ENCODE results near the gene PIGL.

The PIGL gene

GRCh38 chr17:16339959-16340358 is 122.9 kb downstream of the PIGL start:
- Histone ChIP-seq H3F3A (ENCODE audit: low read depth) (no peaks in the 10 kb centered on the region; the same call in 1 of the 2 replicates), H3K4me3 (ENCODE audit: low read length, poor library complexity, severe bottlenecking) (no peak overlapping the region), H3K4me2 (ENCODE audit: low read depth, low read length, poor library complexity, severe bottlenecking) (no peak overlapping the region), H3K27me3 (ENCODE audit: insufficient read depth, low read length, poor library complexity, severe bottlenecking) (no peaks in the 10 kb centered on the region), H3K9me3 (ENCODE audit: insufficient read depth, low read depth, low read length) (no peaks in the 10 kb centered on the region), H4K20me1 (ENCODE audit: insufficient read depth, low read length, poor library complexity, severe bottlenecking) (no peaks in the 10 kb centered on the region), H2AFZ (ENCODE audit: low read length) (no peak overlapping the region), H3K9me2 (replicated peaks; ENCODE audit: low read depth, low read length) (no peaks in the 10 kb centered on the region), H3K36me3 (ENCODE audit: insufficient read depth, low read length) (peaks cover 20% of the 10 kb centered on the region; the same call in 1 of the 2 replicates), H3K4me1 (ENCODE audit: insufficient read depth, low read length, poor library complexity, severe bottlenecking) (no peaks in the 10 kb centered on the region), H3K9ac (ENCODE audit: low read depth, low read length, poor library complexity, severe bottlenecking) (no peak overlapping the region), H3K79me2 (ENCODE audit: insufficient read depth, low read length) (no peaks in the 10 kb centered on the region)
- TF ChIP-seq CTCF (conservative IDR thresholded peaks at IDR 0.05; ENCODE audit: low read length) = no peak
- no peak for TF ChIP-seq EZH2phosphoT487 (IDR thresholded peaks at IDR 0.05; ENCODE audit: borderline replicate concordance)

GRCh38 chr17:16342979-16343378 is 126.0 kb downstream of the PIGL start:
- TF ChIP-seq EZH2phosphoT487 (IDR thresholded peaks at IDR 0.05; ENCODE audit: borderline replicate concordance) (no peak), CTCF (conservative IDR thresholded peaks at IDR 0.05; ENCODE audit: low read length) (no peak)
- Histone ChIP-seq H3F3A (ENCODE audit: low read depth) (no peaks in the 10 kb centered on the region; the same call in 1 of the 2 replicates), H3K4me1 (ENCODE audit: insufficient read depth, low read length, poor library complexity, severe bottlenecking) (no peaks in the 10 kb centered on the region), H3K79me2 (ENCODE audit: insufficient read depth, low read length) (no peaks in the 10 kb centered on the region; the same call in 1 of the 2 replicates), H4K20me1 (ENCODE audit: insufficient read depth, low read length, poor library complexity, severe bottlenecking) (peaks cover 7% of the 10 kb centered on the region), H3K9ac (ENCODE audit: low read depth, low read length, poor library complexity, severe bottlenecking) (no peak overlapping the region), H3K9me3 (ENCODE audit: insufficient read depth, low read depth, low read length) (no peaks in the 10 kb centered on the region), H3K4me3 (ENCODE audit: low read length, poor library complexity, severe bottlenecking) (no peak overlapping the region), H3K4me2 (ENCODE audit: low read depth, low read length, poor library complexity, severe bottlenecking) (no peak overlapping the region), H3K36me3 (ENCODE audit: insufficient read depth, low read length) (peaks cover 32% of the 10 kb centered on the region; the same call in 1 of the 2 replicates), H3K9me2 (replicated peaks; ENCODE audit: low read depth, low read length) (no peaks in the 10 kb centered on the region), H2AFZ (ENCODE audit: low read length) (no peak overlapping the region), H3K27me3 (ENCODE audit: insufficient read depth, low read length, poor library complexity, severe bottlenecking) (no peaks in the 10 kb centered on the region)

DNA sequence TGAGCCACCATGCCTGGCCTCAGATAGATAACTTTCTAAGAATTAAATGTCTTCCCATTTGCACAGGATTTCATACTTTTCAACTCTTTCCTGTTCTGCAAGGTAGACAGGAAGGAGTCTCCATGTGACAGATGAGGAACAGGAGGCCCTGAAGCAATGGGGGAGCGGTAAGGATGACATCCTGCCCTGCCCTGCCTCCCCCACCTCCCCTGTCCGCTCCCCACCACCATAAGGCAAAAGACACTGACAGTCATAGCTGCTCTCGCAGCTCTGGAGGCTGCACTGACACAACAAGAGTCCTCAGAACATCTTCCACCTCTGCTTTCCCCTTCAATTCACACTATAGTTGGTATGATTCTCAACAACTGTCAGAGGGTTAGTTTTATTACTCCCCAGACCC is 126.6 kb downstream of the PIGL start:
- H2AFZ ChIP-seq (ENCODE audit: low read length) = no peak overlapping the region
- H3K79me2 ChIP-seq (ENCODE audit: insufficient read depth, low read length) = peaks cover 4% of the 10 kb centered on the region; the same call in 1 of the 2 replicates
- no peak for TF ChIP-seq CTCF (conservative IDR thresholded peaks at IDR 0.05; ENCODE audit: low read length)
- TF ChIP-seq EZH2phosphoT487 (IDR thresholded peaks at IDR 0.05; ENCODE audit: borderline replicate concordance) = no peak
- H3K9me2 ChIP-seq (replicated peaks; ENCODE audit: low read depth, low read length) = no peaks in the 10 kb centered on the region
- no peak overlapping the region for H3K9ac ChIP-seq (ENCODE audit: low read depth, low read length, poor library complexity, severe bottlenecking)
- H3K4me3 ChIP-seq (ENCODE audit: low read length, poor library complexity, severe bottlenecking) = no peak overlapping the region
- no peak overlapping the region for H3K4me2 ChIP-seq (ENCODE audit: low read depth, low read length, poor library complexity, severe bottlenecking)
- no peaks in the 10 kb centered on the region; the same call in 1 of the 2 replicates for H3F3A ChIP-seq (ENCODE audit: low read depth)
- H3K27me3 ChIP-seq (ENCODE audit: insufficient read depth, low read length, poor library complexity, severe bottlenecking) = no peaks in the 10 kb centered on the region
- H3K36me3 ChIP-seq (ENCODE audit: insufficient read depth, low read length) = peaks cover 35% of the 10 kb centered on the region; the same call in 1 of the 2 replicates
- H3K9me3 ChIP-seq (ENCODE audit: insufficient read depth, low read depth, low read length) = no peaks in the 10 kb centered on the region
- H3K4me1 ChIP-seq (ENCODE audit: insufficient read depth, low read length, poor library complexity, severe bottlenecking) = no peaks in the 10 kb centered on the region
- peaks cover 7% of the 10 kb centered on the region for H4K20me1 ChIP-seq (ENCODE audit: insufficient read depth, low read length, poor library complexity, severe bottlenecking)
